ENCODE measurements around the gene PPARG.
"Not testable (repeated sequence)": the region's sequence is repeated elsewhere in the genome, so short reads cannot be mapped to it uniquely, and the experiment has no call there.

The PPARG gene

GRCh38 chr3:12288182-12289129, at the start of gene PPARG:
PPARG (plus strand) TSS chr3:12289070; CDS start chr3:12379712, 90,642 bp downstream.
- peak; percentile 38 for DNase-seq

DNA sequence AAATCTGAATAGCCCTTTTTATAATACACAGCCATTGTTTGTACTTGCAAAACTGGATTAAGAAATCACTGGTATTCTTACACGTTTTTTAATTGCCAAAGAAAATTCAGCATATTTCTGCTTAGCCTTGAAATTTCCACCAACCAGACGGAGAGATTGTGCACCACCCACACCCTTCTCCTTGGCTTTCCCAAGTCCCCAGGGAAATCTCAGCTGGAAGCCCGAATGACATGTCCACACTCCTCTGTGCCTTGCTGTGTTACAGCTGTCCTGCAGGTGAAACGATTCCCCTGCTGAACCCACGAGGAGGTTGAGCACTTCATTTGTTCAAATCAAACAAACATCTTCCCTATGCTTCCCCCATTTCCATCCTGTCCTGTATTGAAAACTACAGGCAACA, 49.6 kb upstream of the PPARG start:
- no peak for DNase-seq

DNA sequence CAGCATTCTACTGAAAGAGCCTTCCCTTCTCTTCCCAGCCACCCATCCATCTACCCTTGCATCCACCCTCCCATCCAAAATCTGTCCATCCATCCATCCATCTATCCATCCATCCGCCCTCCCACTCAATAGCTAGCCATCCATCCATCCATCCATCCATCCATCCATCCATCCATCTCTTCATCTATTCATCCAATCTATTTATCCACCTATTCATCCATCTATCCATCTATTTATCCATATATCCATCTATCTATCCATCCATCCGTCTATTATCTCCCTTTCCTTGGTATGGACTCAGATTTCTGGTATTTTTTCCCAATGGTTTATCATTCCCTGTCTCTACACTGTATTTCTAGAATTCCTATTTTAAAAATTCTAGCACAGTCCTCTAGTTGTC, 46.1 kb upstream of the PPARG start:
- DNase-seq = no peak

DNA sequence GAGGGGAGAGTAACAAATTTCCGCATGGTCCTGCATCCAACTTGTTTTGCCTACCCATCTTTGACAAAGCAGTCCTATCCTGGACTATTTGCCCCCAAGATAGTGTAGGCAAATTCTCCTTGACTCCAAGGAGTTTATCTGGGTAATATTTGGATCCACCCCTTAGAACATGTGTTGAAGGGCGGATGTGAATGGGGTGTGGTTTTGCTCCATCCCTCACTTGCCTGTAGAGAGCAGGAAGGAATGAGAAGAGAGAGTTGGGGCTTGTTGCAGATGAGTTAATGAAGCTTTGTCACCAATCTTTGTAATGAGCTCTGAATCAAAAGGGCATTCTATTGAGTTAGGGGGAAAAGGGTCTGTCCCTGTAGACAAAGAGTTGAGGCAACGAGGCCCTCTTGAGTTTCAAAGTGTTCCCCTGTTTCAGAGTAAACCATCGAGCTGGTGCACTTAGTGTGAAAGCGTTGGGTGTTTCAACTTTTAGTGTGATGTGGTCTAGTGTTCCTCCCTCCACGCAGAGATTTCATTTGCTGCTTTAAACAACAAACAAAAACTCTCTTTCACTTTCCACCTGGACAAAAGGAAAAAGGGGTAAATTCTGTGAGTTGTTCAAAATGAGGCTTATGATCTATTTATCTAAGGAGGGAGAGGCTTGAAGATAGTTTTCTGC, 42.2 kb upstream of the PPARG start:
- DNase-seq = no peak

DNA sequence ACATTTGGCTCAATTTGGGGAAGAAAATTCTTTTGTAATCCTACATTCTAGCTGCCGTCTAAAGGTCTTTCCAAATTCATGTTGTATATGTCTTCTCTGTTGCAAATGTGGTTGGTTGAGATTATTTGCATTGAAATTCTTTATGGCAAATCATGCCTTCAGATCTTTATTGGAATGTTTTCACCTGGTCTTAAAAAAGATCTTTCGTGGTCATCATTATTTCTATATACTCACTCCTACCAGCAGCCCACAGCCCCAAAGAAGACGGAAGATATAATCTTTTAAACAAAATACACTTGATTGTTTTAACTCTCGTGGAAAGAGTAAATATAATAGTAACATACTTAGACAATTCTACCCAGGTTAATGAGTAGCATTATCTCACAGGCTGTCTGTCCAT, 41.5 kb upstream of the PPARG start:
- no peak for DNase-seq

GRCh38 chr3:12249519-12249918, 39.4 kb upstream of the PPARG start:
- no peak for DNase-seq

DNA sequence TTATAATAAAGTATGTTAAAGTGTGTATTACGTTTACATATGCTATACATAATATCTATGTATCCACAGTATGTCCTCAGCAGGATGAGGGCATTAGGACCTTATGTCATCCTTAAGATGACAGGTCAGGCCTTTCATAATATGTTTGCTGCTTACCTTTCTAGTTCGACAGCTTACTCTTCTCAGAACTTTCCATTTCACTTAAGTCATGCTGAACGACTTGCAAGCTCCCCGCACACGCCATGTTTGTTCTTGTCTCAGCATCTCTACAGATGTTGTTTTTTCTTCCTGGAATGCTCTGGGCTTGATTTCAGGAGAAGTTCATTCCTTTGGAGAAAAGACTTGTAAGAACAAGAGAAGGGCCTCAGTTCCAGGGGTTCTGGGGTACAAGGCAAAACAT, 36.0 kb upstream of the PPARG start:
- DNase-seq = no peak

DNA sequence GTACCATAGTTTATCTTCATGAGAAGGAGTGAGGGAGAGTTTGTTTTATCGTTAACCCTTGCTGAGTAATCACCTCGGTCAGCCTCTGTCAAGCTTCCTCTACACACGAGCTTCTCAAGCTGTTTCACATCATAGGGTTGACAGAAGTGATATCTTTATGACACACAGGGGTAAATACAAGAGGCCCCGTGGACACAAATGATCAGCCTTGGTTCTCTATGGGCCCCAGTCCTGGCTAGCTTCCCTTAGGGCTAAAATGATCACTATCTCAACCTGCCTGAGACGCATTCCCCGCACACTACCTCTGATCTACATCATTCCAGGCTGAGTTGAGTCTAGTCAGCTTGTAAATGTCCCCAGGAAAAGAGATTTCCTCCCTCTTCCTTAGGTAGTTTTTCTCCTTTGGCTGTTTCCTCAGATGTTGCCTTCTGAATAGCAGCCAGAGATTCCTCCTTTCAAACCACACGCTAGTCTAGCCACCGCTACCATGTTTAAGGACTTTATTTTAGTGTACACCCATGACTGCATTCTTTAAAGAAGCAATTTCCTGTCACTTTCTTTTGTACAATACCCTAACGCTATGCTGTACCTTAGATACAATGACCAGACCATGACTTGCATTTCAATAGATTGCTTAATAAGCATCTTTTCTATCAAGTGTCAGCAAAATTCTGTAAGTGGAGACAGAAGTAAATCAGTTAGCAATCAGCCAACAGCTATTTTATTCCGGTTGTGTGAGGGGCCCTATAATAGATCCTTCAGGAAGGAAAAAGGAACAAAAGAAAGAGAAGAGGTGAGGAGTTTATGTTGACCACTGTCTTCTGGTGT, 35.1 kb upstream of the PPARG start:
- no peak for DNase-seq

DNA sequence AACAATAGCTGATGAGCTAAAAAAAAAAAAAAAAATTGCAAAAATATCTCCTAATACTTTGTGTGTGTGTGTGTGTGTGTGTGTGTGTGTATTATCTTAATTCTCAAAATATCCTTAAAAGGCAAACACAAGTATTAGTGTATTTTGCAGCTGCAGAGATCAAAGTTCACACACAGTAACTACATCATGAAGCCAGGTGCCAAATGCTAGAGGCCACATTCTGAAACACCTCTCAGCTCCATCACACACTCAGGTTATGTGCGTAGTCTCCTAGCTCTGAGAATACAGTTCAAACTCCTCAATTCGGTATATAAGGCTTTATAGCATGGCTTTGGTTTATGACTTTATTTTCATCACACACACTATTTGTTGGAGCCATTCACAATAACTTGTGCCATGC, 33.5 kb upstream of the PPARG start:
- no peak for DNase-seq

- DNase-seq = no peak
Measured at GRCh38 chr3:12258911-12259310, 30.0 kb upstream of the PPARG start.

DNA sequence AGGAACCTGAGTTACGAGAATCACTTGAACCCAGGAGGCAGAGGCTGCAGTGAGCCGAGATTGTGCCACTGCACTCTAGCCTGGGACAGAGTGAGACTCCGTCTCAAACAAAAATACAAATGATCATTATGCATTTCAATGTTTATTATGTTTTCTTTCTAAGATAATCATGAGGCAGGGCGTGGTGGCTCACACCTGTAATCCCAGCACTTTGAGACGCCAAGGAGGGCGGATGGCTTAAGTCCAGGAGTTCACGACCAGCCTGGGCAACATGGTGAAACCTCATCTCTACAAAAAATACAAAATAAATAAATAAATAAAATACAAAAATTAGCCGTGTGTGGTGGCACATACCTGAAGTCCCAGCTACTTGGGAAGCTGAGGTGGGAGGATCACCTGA, 26.7 kb upstream of the PPARG start:
- not testable (repeated sequence) for DNase-seq

DNA sequence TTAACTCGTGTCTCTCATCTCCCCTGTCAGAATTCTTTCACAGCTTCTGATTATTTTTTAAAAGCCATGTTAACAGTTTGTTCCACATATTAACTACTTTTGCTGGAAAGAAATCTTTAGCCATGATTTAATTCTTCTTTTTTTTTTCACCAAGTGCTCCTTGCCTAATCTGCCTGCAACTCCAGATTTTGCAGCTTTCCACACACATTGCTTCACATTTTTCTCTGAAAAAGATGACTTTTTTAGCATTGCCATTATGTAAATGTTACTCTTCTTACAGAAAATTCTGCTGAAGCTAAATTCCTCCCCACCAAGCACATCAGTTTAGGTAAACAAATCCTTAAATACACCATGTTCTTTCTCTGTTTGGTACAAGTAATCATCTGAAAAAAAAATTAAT, 23.4 kb upstream of the PPARG start:
- DNase-seq = no peak

GRCh38 chr3:12266038-12266437, 22.8 kb upstream of the PPARG start:
- no peak for DNase-seq

DNA sequence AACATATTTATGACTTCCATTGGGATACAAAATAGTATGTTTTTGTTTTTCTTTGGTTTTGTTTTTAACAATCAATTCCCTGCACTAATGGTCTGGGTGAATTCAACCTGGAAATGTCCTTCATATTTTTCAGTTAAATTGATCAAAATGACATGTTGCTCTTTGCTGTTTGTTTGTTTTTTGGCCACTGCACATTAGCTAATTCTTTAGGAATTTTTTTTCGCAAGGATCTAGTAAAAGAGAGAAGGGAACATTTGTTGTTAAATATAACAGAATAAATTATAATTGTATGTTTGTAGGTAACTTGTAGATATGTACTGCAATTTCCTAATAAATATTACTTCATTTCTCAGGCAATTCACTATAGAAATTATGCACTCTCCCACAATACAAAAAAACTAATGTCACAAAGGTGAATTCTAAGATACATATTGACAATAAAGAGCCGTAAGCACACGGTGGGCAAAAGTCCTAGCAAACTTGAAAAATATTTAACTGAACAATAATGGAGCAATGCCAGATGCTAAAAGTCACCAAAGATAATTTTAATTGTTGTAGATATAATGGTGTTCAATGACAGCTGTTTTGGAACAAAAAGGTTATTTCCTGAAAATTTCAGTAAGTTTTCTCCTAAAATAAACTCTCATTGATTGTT, 21.4 kb upstream of the PPARG start:
- DNase-seq = no peak

- no peak for DNase-seq
Measured at GRCh38 chr3:12268049-12268735, 20.7 kb upstream of the PPARG start.

- no peak for DNase-seq
Measured at GRCh38 chr3:12270976-12271375, 17.9 kb upstream of the PPARG start.

GRCh38 chr3:12273045-12273695, 15.7 kb upstream of the PPARG start:
- no peak for DNase-seq

DNA sequence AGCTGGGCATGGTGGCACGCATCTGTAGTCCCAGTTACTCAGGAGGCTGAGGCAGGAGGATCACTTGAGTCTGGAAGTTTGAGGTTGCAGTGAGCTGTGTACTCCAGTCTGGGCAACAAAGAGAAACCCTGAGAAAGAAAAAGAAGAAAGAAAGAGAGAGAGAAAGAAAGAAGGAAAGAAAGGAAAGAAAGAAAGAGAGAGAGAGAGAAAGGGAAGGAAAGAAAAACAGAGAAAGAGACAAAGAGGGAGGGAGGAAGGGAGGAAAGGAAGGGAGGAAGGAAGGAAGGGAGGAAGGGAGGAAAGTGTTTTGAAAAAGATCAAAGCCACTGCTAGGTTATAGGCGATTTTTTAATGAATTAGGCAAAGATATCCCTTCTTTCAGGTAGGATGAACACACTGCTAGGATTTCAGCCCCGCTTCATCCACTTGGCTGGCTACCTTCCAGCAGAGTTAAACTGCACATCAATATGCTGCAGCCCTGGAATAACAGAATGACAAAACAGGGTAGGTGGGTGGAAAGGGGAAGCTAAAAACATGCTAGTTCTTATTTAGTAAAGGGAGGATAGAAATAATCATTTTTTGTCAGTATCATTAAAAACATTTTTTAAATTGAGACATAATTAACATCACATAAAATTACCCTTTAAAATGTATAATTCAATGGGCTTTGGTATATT, 12.8 kb upstream of the PPARG start:
- DNase-seq = no peak

DNA sequence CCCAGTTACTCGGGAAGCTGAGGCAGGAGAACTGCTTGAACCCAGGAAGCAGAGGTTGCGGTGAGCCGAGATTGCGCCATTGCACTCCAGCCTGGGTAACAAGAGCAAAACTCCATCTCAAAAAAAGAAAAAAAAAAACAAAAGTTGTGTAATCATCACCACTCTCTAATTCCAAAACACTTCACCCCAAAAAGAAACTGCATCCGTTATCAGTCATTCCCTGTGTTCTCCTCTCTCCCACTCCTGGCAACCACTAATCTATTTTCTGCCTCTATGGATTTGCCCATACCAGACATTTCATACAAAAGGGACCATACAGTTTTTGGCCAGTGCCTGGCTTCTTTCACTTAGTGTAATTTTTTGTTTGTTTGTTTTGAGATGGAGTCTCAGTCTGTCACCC, 12.0 kb upstream of the PPARG start:
- DNase-seq = not testable (repeated sequence)

DNA sequence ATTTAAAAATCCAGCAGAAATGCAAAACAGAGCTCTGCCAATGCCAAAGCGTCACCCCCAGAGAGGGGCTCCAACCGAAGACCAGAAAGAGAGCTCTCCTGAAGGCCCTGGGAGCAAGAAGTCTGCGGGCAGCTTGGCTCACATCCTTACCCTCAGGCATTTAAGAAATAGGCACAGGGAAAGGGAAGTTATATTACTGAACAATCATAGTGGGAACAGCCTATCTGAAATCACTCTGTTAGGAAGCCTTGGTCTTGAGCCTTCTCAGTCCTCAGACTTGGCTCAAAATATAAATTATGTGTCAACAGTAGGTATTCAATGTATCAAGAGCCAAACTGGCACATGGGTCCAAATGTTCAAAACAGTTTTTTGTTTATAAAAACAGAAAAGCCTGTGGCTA, 10.3 kb upstream of the PPARG start:
- DNase-seq = no peak
